Right cardiac atrium (tissue), 5 donors: ENCODE results near the gene PHOSPHO1. TPM values are rescaled to one million over a fixed set of nuclear protein-coding genes. Genes with fewer than 3 reads are reported as not detected.
"Not testable (repeated sequence)": the region's sequence is repeated elsewhere in the genome, so short reads cannot be mapped to it uniquely, and the experiment has no call there.

ENCODE experiments used
- ATAC-seq, 2 donors: fragments of 200-7000 bp; cut with Tn5 transposase; one replicate each; pipeline versions ENCODE4 v1.8.0 to v1.9.1; 2020; ENCODE audit warnings: moderate library complexity in 2 of 2, mild to moderate bottlenecking in 1 of 2
- DNase-seq, 3 donors: peaks; one replicate each; pipeline ENCODE4 v3.0.0-alpha.2; 2020
- H3K27ac ChIP-seq: one replicate; pipeline ENCODE4 v1.5.1; 2013; ENCODE audit warnings: mild to moderate bottlenecking, low read length, control low read depth, moderate library complexity
- H3K27me3 ChIP-seq: one replicate; pipeline ENCODE4 v1.6.1; 2013; ENCODE audit not compliant: control insufficient read depth, insufficient read depth
- H3K4me1 ChIP-seq: one replicate; pipeline ENCODE4 v1.6.1; 2013; ENCODE audit warnings: low read length; ENCODE audit not compliant: control insufficient read depth, insufficient read depth
- H3K4me3 ChIP-seq: one replicate; pipeline ENCODE4 v1.5.1; 2013; ENCODE audit warnings: low read length, control low read depth
- H3K9me3 ChIP-seq: one replicate; pipeline ENCODE4 v1.6.1; 2013; ENCODE audit warnings: low read length; ENCODE audit not compliant: control insufficient read depth
- WGBS: extraction: QIAGEN DNeasy Blood & Tissue Kit; methylation state at CpG from one replicate; pipeline ENCODE4 v1.1.7; 2013; 5-methylcytosine and 5-hydroxymethylcytosine counted together
- intact Hi-C, 4 donors: fragments of 100-400 bp; cut with DNase I; formaldehyde crosslinking; loops; one replicate each; pipeline versions ENCODE4 v1.11.0 to v1.14.0; 2022 to 2023
- polyA plus RNA-seq: library from polyadenylated mRNA; stranded (reverse); fragments of 200-250 nt; gene quantifications from one replicate; pipeline ENCODE4 v1.2.3, GENCODE V29; 2013
- total RNA-seq, 4 donors: library from RNA; stranded (reverse); fragmentation: NEBNext Ultra II Directional; extraction: Animal tissue kit (Norgen Biotek cat#: 25700); gene quantifications; one replicate each; pipeline ENCODE4 v1.2.1, GENCODE V29; 2021
- donor health status: healthy with polysubstance abuse.
- donor health status: DM: no; HTN: yes; CAD: no.
- donor health status: DM: no; HTN: no; CAD: no.
- donor health status: DM: no; HTN: yes; CAD: no; lungs with severe emphysema.
- donor health status: DM: yes; HTN: yes; CAD: no.

Gene PHOSPHO1
- total and polyA plus RNA-seq, 5 donors, result 0.39 to 1.1 (median 0.74) TPM

GRCh38 chr17:49190932-49191331 lies 39.7 kb downstream of the PHOSPHO1 start:
- Histone ChIP-seq H3K27me3 (no peaks in the 10 kb centered on the region), H3K4me1 (no peaks in the 10 kb centered on the region), H3K9me3 (no peaks in the 10 kb centered on the region), H3K27ac (no peak overlapping the region), H3K4me3 (no peak overlapping the region)
- ATAC-seq, result no peak
- intact Hi-C loops, result loop anchor here in 1 of 4 donors (5.0 kb wide), 1 partner anchor 36 kb away; no protein-coding TSS in a partner anchor
- DNase-seq, result no peak
- 50% methylated on average over 4 of the region's 4 CpGs for WGBS

GRCh38 chr17:49187301-49187700 lies 43.3 kb downstream of the PHOSPHO1 start:
- Histone ChIP-seq H3K9me3 (no peaks in the 10 kb centered on the region), H3K27ac (no peak overlapping the region), H3K4me1 (no peaks in the 10 kb centered on the region), H3K4me3 (no peak overlapping the region), H3K27me3 (no peaks in the 10 kb centered on the region)
- DNase-seq (no peak), ATAC-seq (no peak)
- 90% methylated on average over 3 of the region's 3 CpGs for WGBS
- intact Hi-C loops, result loop anchor here in 1 of 4 donors (10.0 kb wide), 1 partner anchor 108 kb away; no protein-coding TSS in a partner anchor

GRCh38 chr17:49185381-49185780 lies 45.2 kb downstream of the PHOSPHO1 start:
- not testable (repeated sequence) for H3K27me3 ChIP-seq, H3K9me3 ChIP-seq, H3K27ac ChIP-seq, H3K4me1 ChIP-seq, DNase-seq, H3K4me3 ChIP-seq, ATAC-seq
- 95% methylated on average over 1 of the region's 1 CpG for WGBS
- intact Hi-C loops, result loop anchor here in 1 of 4 donors (10.0 kb wide), 1 partner anchor 109 kb away; no protein-coding TSS in a partner anchor

GRCh38 chr17:49184522-49184921 lies 46.1 kb downstream of the PHOSPHO1 start:
- not testable (repeated sequence) for ATAC-seq, H3K27ac ChIP-seq, DNase-seq, H3K27me3 ChIP-seq, H3K4me3 ChIP-seq, H3K9me3 ChIP-seq, H3K4me1 ChIP-seq
- intact Hi-C loops, result loop anchor here in 2 of 4 donors (5.0 to 10.0 kb wide), 2 partner anchors 43 to 110 kb away; no protein-coding TSS in a partner anchor

- 90% methylated on average over 7 of the region's 7 CpGs for WGBS
- DNase-seq (no peak), ATAC-seq (no peak)
- intact Hi-C loops, result loop anchor here in 2 of 4 donors (5.0 to 10.0 kb wide), 2 partner anchors 44 to 111 kb away; no protein-coding TSS in a partner anchor
- Histone ChIP-seq H3K4me1 (no peaks in the 10 kb centered on the region), H3K9me3 (no peaks in the 10 kb centered on the region), H3K27me3 (no peaks in the 10 kb centered on the region), H3K4me3 (no peak overlapping the region), H3K27ac (no peak overlapping the region)
Measured at GRCh38 chr17:49183801-49184200, 46.8 kb downstream of the PHOSPHO1 start.

GRCh38 chr17:49183341-49183740 lies 47.2 kb downstream of the PHOSPHO1 start:
- H3K27ac ChIP-seq, result no peak overlapping the region
- no peaks in the 10 kb centered on the region for H3K9me3 ChIP-seq
- intact Hi-C loops, result loop anchor here in 2 of 4 donors (5.0 to 10.0 kb wide), 2 partner anchors 44 to 111 kb away; no protein-coding TSS in a partner anchor
- ATAC-seq (no peak), DNase-seq (no peak)
- no peaks in the 10 kb centered on the region for H3K4me1 ChIP-seq
- WGBS, result 80% methylated on average over 5 of the region's 5 CpGs
- H3K27me3 ChIP-seq, result no peaks in the 10 kb centered on the region
- no peak overlapping the region for H3K4me3 ChIP-seq

- 78% methylated on average over 6 of the region's 6 CpGs for WGBS
- peaks cover 4% of the 10 kb centered on the region for H3K9me3 ChIP-seq
- DNase-seq (no peak), ATAC-seq (no peak)
- intact Hi-C loops, result loop anchor here in 2 of 4 donors (5.0 to 10.0 kb wide), 2 partner anchors 46 to 114 kb away; no protein-coding TSS in a partner anchor
- no peaks in the 10 kb centered on the region for H3K4me1 ChIP-seq
- no peak overlapping the region for H3K4me3 ChIP-seq
- H3K27me3 ChIP-seq, result no peaks in the 10 kb centered on the region
- no peak overlapping the region for H3K27ac ChIP-seq
Measured at GRCh38 chr17:49180998-49181635, 49.5 kb downstream of the PHOSPHO1 start.

- no peak overlapping the region for H3K27ac ChIP-seq
- DNase-seq (peak; percentile 63 to 83 (median 73)), ATAC-seq (peak; percentile 52 to 78)
- intact Hi-C loops, result loop anchor here in 2 of 4 donors (5.0 to 10.0 kb wide), 2 partner anchors 47 to 114 kb away; no protein-coding TSS in a partner anchor
- 12% methylated on average over 5 of the region's 5 CpGs for WGBS
- no peak overlapping the region for H3K4me3 ChIP-seq
- H3K27me3 ChIP-seq, result no peaks in the 10 kb centered on the region
- peaks cover 6% of the 10 kb centered on the region for H3K9me3 ChIP-seq
- H3K4me1 ChIP-seq, result no peaks in the 10 kb centered on the region
Measured at GRCh38 chr17:49180303-49180702, 50.3 kb downstream of the PHOSPHO1 start.

GRCh38 chr17:49175978-49176377 lies 54.6 kb downstream of the PHOSPHO1 start:
- H3K27me3 ChIP-seq, H3K27ac ChIP-seq, H3K4me3 ChIP-seq, ATAC-seq, DNase-seq, intact Hi-C loops, H3K4me1 ChIP-seq, H3K9me3 ChIP-seq: not testable (repeated sequence)
- whole genome bisulfite sequencing, result 92% methylated on average over 11 of the region's 11 CpGs
